Posterior cingulate gyrus (tissue), 11 donors: Measurements from ENCODE around the gene SLC26A9.

Experiments used
- DNase-seq, 10 donors: peaks; one replicate each; pipeline versions ENCODE4 v3.0.0 to v3.0.0-alpha.2; 2020 to 2021; ENCODE audit warnings: mixed read lengths in 3 of 10
- intact Hi-C: fragments of 100-400 bp; cut with DNase I; formaldehyde crosslinking; loops from one replicate; pipeline ENCODE4 v1.15.1; 2023

Gene SLC26A9, protein sequence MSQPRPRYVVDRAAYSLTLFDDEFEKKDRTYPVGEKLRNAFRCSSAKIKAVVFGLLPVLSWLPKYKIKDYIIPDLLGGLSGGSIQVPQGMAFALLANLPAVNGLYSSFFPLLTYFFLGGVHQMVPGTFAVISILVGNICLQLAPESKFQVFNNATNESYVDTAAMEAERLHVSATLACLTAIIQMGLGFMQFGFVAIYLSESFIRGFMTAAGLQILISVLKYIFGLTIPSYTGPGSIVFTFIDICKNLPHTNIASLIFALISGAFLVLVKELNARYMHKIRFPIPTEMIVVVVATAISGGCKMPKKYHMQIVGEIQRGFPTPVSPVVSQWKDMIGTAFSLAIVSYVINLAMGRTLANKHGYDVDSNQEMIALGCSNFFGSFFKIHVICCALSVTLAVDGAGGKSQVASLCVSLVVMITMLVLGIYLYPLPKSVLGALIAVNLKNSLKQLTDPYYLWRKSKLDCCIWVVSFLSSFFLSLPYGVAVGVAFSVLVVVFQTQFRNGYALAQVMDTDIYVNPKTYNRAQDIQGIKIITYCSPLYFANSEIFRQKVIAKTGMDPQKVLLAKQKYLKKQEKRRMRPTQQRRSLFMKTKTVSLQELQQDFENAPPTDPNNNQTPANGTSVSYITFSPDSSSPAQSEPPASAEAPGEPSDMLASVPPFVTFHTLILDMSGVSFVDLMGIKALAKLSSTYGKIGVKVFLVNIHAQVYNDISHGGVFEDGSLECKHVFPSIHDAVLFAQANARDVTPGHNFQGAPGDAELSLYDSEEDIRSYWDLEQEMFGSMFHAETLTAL

DNA sequence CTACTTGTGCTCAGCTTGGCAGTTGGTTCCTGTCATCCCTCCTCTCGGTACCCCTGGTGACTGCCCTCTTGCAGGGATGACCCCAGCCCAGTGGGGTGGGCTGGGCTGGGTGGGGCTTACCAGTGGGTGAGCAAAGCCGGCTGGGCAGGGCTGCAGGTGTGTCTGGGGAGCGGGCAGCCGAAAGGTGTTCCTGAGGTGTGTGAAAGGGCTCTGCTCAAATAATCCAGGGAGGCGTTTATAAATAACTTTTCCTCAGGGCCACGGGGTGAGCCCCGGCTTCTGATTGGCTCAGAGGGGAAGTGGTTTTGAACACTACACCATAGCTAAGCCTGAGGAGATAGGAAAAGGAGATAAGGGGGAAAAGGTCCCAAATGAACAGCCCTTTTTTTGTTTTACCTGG lies at the start of gene SLC26A9:
Gene SLC26A9 (minus strand): TSS at position 212 of the 400 bp plus-strand sequence. CDS start 7,636 bp downstream, outside the sequence.
- intact Hi-C loops = no loop called here
- DNase-seq = peak in 1 of 10 donors; percentile 50

DNA sequence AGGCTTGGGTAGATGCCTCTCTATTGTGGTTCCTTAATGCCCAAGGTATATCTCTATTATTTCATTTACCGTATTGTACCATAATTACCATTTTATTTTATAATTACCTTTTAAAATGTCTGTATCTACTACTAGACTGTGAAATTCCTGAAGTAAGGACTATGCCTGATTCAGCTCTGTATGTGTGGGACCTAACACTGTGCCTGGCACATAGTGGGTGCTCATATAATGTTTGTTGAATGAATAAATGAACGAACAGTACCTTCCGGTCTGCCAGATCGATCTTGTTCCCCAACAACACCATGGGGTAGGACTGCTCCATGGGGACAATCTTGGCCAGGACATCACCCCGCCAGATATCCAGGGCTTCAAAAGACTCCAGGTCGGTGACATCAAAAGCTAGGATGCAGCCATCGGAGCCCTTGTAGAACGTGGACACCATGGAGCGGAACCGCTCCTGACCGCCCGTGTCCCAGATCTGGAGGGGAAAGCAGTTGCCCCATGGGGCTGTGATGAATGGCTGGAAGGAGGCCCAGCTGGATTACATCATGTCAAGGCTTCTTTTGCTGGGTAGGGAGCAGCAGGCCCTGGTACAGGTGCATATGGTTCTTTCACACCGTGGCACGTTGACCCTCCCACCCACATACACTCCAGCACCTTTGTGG lies 49.1 kb upstream of the SLC26A9 start:
- DNase-seq = peak in 1 of 10 donors; percentile 80
- intact Hi-C loops = no loop called here

DNA sequence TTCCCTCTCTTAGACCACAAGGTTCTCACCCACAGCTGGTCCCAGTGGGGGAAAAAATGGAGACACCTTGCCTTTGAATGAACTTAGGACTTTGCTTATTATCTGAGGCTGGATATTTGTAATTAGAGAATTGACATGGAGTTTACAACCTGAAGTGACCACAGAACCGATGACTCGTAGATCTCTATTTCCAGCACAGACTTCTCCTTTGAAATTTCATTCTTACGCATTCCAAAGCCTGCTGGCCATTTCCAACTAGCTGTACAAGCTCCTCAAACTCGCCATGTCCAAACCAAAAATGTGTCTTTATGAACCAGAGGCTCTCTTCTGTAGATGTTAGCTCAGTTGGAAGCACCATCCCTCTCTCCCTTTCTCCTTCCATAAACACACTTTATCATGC lies 48.0 kb upstream of the SLC26A9 start:
- intact Hi-C loops = no loop called here
- no peak for DNase-seq

DNA sequence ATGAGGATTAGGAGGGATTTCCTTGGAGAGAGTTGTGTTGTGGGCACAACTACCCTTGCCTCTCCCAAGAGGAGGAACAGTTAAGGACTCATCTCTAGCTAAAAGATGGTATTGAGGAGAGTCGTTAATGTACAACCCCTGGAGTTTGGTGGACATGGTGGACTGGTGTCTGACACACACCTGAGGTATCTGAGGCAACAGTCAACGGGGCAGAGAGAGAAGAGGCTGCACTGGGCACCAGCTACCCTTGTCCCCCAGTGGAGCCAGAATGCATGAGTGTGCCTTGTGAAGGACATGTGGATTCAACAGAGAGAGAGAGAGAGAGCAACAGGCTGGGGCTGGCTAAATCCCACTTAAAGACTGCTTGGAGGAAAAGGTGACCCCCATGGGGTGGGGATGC lies 47.0 kb upstream of the SLC26A9 start:
- intact Hi-C loops = no loop called here
- peak in 1 of 10 donors; percentile 46 for DNase-seq

DNA sequence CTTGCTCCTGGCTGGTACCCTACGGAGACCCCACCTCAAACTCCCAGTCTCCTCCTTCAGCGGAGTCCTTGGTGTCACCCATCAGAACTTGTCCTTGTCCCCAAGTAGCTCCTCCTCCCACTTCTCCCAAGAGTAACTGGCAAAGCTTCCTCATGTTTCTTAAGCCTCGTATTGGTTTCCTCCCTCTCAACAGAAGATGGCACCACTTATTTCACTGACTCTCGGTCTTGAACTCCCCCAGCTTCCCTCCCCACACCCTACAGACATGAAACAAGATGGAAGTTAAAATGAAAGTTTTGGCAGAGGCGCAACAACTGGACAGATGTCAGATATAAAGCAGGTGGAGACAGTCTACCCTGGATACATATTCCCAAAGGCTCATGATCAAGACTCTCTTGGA lies 46.5 kb upstream of the SLC26A9 start:
- intact Hi-C loops = no loop called here
- no peak for DNase-seq

DNA sequence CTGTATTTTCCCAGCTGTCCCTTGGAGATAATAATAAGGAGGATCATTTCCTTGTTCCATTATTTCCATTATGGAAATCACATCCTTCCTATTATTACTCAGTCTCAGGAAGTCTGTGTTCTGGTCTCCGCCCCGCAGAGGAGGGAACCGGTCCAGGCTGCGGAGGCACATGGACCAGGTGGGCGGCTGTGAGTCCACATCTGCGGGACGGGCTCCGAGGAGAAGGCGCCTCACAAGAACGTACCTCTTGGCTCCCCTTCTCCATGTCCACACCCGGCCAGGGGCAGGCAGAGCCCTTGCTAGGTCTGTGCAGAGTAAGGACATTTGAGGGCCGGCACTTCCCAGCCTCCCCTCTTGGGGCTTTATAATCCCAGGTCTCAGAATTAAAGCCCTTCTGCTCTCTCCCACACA lies 45.3 kb upstream of the SLC26A9 start:
- DNase-seq = peak in 3 of 10 donors; percentile 55 to 91 (median 89)
- intact Hi-C loops = no loop called here

DNA sequence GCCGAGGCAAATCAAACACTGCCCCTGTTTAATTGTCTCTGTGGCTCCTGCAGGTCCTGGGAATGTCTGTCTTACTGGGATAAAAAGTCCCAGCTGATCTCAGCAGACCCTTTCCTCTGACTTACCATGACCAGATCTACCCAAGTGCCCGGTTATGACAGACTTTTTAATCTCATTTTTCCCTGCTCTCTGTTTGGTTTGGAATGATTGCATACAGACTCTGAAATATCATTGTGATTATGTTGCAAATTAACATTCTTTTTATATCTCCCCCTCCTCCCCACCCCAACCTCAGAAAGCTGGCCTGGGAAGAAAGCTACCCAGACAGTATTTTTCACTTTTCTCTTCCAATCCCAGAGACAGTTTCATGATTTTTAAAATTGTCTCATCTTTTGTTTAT lies 43.6 kb upstream of the SLC26A9 start:
- no peak for DNase-seq
- intact Hi-C loops = no loop called here

DNA sequence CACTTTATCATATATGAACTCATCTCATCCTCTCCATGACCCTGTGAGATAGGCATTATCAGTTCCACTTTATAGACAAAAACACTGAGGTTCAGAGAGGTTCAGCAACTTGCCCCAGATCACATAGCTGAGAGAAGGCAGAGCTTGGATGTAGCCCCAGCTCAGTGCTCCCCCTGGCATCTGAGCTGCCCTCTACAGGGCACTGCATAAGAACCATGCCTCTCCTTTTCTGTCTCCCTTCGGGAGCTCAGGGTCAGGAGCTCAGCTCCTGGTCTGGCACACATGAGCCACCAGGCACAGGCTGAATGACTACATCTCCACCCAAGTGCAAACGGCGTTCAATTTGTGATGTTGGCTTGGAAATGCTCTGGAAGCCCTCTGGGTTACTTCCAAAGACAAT lies 43.0 kb upstream of the SLC26A9 start:
- intact Hi-C loops = no loop called here
- peak in 1 of 10 donors; percentile 43 for DNase-seq

DNA sequence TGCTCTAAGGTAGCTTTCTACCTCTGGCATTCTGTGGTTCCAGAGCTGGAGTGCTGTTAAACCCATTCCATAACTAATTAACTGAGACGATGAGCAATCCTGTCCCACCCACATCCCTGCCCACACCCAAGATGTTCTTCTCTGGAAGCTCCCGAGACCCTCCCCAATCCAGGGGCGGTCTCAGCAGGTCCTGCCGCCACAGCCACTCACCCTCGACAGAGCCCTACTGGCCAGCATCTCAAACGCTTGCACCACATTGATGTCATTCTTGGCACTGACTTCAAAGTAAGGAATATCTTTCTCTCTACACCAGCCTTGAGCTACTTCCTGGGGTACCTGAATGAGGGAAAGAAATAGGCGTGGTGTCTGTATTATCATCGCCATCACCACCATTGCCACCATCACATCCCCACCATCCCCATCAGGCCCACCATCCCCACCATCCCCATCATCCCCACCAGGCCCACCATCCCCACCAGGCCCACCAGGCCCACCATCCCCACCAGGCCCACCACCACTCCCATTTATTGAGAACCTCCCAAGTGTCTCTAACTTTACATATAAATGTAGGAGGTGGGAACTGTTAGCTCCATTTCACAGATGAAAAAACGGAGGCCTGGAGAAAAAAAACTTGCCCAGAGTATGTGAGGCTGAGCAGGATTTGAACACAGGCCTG lies 42.2 kb upstream of the SLC26A9 start:
- intact Hi-C loops = no loop called here

DNA sequence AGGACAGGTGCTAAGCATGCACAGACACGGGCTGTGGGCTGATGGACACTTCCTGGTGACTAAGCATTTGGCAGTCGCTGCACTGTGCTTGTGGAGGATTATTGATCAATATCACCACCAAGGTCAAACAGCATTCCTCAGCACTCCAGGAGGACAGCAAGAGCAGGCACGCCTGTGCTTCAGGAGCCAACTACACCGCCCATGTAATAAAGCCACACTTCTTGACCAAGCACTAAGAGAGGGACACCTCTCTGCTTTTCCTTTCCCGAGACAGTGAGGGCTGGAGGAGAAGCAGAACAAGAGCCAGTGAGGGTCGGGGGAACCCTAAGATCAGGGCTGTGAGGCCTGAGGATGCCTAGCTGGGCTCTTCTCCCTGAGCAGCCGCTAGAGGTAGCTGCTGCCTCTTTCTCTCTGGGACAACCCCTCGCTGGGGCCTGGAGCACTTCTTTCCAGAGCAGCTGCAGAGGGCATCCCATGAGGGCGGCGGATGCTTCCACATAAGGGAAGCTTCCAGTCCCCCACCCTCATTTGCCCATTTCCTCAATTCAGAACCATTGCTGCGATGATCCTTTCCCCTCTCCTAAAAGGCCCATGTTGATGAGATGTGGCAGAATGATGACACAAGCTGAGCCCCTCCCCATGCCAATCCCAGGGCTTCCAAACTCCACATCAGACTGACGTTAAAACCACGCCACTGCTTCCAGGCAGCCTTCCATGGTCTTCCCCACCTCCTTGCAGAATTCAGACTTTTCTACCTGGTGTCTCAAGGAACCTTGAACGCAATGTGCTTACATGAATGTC lies 40.9 kb upstream of the SLC26A9 start:
- intact Hi-C loops = loop anchor here (1.0 kb wide), 1 partner anchor 122 kb away; no protein-coding TSS in a partner anchor
- DNase-seq = peak; percentile 52 to 97 (median 80)

More for the DNA sequence above, 42.2 kb upstream of the SLC26A9 start:
- peak in 1 of 10 donors; percentile 67 for DNase-seq

DNA sequence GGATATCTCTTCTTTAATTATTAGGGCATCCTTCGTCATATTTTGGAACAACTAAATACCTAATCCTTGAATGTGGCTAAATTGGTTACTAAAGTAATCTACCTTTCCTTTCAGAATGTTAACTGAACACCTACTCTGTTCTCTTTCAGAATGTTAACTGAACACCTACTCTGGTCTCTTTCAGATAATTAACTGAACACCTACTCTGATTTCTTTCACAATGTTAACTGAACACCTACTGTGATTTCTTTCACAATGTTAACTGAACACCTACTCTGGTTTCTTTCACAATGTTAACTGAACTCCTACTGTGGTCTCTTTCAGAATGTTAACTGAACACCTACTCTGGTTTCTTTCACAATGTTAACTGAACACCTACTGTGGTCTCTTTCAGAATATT lies 38.0 kb upstream of the SLC26A9 start:
- intact Hi-C loops = no loop called here
- DNase-seq = no peak

DNA sequence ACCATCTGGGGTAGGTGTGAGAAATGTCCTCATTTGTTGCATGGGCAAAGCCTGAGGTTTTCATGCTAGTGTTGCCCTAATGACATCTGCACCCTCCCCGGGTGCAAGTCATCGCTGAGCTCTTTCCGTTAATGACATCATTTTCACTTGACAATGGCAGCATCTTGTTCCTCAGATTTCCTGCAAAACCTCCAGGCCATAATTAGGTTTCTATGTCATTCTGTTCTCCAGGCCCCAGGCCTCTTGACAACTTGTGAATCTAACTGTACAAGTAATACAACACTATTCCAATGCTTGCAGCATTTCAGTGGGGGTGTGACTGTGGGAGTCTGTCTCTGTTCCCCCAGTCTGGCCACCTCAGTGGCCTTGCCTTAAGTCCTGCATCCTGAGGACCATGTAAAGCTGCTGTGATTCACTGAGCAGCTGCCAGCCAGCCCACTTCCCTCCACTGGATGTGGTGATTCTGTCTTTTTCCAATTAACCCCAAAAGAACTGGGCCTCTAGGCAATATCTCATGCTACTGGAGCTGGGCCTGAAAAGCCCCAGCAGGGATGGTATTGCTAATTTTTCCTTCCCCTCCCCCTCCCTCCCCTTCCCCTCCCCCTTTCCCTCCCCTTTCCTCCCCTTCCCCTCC lies 37.1 kb upstream of the SLC26A9 start:
- DNase-seq = no peak
- intact Hi-C loops = no loop called here

DNA sequence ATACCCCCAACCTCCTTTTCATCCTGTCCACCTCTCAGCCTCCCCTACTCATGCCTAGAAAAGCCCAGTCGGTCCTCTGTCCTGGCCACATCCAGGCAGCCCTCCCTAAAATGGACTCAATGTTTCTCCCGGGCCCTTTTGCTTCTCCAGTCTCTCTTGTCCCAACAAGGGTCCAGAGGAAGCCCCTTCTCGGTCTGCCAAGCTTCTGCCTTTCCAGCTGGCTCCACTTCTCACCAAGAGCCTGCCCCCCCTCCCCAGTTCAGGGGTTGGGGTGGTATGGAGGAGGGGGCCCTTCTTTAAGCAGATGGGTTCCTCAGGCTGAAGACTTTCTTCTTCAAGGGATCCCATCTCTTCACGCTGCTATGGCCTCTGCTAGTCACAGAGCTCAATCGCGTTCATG lies 36.0 kb upstream of the SLC26A9 start:
- DNase-seq = peak in 1 of 10 donors; percentile 14
- intact Hi-C loops = loop anchor here (5.0 kb wide), 1 partner anchor 322 kb away; no protein-coding TSS in a partner anchor

DNA sequence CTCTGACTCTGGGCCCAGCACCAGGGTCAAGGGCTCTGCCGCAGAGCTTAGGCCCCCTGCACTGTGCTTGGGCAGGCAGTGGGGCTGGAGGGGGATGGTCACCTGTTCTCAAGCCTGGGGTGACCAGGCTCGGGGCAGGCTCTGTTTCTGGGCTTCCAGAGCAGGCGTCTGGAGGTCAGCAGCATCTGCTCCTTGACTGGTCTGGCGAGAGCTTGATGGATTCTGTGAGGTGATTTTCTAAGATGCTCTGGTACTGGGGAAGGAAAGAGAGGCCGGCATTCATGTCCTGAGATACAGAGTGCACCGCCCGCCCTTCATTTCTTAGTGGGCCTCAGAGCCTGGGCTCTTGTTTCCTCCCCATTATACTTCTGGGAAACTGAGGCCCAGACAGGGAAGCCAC lies 35.4 kb upstream of the SLC26A9 start:
- peak in 1 of 10 donors; percentile 66 for DNase-seq
- intact Hi-C loops = loop anchor here (5.0 kb wide), 1 partner anchor 321 kb away; no protein-coding TSS in a partner anchor

DNA sequence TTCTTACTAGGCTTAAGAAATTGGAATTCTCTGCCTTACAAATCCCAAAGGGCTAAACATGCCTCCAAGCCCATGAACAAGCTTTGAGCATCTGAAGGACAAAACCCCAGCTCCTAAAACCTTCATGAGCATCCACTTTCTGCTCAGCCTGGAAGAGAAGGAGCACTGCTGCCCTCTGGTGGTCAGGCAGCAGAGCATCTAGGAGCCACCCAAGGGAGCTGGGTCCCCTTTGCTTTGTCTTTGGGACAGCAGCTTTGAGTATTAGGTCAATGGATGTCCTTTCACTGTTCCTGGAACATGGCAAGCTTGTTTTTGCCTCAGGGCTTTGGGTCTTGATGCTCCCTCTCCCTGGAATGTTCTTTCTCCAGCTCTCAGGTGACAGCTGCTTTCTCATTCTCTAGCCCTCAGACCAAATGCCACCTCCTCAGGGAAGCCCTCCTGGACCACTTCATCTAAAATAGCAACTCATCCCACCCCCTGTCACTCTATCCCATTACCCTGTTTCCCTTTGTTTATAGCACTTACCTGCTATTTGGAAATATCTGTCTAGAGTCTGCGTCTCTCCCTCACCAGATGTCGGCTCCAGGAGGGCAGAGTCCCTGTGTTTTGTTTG lies 34.3 kb upstream of the SLC26A9 start:
- peak; percentile 59 to 97 (median 86) for DNase-seq
- intact Hi-C loops = loop anchor here (1.0 to 5.0 kb wide), 3 partner anchors 58 to 320 kb away; no protein-coding TSS in a partner anchor

DNA sequence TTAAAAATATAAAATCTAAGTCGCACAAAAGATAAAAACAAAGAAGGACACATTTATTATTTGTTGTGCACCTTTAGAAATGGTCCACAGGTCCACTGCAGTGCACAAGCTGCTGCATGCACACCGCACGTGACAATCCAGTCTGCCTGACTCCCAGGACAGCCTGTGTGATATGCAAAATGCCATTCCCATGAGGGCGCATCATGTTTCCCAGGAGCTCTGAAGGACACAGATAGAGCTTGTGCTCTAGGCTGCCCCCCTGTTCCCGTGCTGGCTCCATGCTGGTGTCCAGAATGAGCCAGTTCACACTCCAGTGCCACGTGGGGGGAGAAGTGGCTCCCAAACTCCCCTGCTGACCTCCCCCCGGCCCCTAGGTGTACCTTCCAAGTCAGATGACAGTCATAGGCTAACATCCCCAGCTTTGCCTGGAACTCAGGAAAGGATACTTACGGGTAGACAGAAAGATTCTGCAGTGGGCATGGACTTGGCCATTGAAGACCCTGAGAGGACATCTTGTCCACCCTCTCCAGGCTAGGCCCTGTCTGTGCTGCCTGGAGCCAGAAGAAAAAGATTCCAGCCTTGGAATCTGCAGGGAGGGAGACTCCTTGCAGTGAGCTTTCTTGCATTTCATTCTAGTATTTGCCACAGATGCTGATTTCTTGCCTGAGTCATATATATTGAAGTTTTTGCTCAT lies 33.6 kb upstream of the SLC26A9 start:
- intact Hi-C loops = loop anchor here (1.0 to 5.0 kb wide), 3 partner anchors 58 to 320 kb away; no protein-coding TSS in a partner anchor
- peak in 4 of 10 donors; percentile 27 to 88 (median 46) for DNase-seq

DNA sequence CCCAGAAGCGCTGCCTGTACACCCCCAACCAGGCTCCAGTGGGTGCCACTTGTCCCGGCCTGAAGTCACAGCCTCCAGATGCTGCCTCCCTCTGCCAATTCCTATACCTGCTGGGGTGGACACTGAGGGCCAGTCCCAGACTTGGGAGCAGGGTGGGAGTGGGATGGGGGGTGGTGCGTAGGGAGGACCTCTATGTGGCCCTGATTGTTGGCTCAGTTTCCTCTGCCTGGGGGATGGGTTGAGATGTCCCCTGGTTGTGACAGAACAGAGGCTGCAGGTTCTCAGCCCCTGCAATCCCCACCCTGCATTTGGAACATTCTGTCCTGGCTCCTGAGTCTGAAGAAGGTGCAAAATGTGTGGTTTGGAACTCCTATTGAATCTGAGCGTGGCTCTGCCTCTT lies 32.8 kb upstream of the SLC26A9 start:
- no peak for DNase-seq

More for the DNA sequence above, 32.8 kb upstream of the SLC26A9 start:
- intact Hi-C loops = loop anchor here (5.0 kb wide), 1 partner anchor 319 kb away; no protein-coding TSS in a partner anchor
